22Rv1 (cell line): ENCODE data around the gene ROPN1B.
"Not testable (repeated sequence)": the region's sequence is repeated elsewhere in the genome, so short reads cannot be mapped to it uniquely, and the experiment has no call there.

ENCODE experiments used
- CTCF ChIP-seq: fragments of 450-650 bp; IDR thresholded peaks from 2 replicates; pipeline ENCODE4 v1.5.1; 2017; ENCODE audit warnings: mild to moderate bottlenecking
- ZFX ChIP-seq: fragments of 450-650 bp; IDR thresholded peaks from 2 replicates; pipeline ENCODE4 v1.6.1; 2017; ENCODE audit warnings: antibody characterized with exemption, borderline replicate concordance

GRCh38 chr3:125957020-125957419 is 12.0 kb upstream of the ROPN1B start:
- not testable (repeated sequence) for TF ChIP-seq CTCF, ZFX
